ENCODE results near the gene S100P. TPM values are rescaled to one million over a fixed set of nuclear protein-coding genes. Genes with fewer than 3 reads are reported as not detected.

S100P gene
- total RNA-seq, 2 donors from 2014 or later, result 18.0 to 84.6 TPM

DNA sequence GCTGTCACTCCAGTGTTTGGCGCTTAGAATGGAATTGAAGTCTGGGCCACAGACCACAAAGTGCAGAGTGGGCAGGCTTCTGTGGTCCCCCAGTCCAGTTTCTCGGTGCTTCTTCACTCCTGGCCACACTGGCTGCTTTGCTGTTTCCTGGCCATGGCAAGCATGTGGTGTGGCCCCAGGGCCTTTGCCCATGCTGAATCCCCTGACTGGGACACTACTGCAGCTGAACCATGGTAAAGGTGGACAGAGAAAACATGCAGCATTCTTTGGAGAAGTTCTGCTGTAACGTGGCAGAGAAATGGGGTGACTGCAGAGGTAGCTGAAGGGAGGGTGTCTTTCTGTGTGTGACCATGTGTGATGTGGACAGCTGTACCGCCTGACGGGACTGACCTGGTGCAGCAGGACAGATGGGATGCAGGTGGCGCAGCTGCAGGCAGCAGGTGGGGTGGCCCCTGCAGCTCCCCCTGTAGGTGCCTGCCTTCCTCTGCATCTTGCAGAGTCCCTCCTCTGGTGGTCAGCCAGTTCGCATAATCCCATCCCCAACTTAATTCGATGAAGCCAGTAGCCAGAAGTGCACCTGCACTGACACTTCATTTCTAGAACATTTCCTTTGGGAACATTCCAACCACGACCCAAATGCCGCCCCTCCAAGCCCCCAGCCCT lies 13.2 kb upstream of the S100P start:
- ATAC-seq (replicated peaks in 1 of 2), result no peak
- peaks cover 48% of the 10 kb centered on the region for H3K4me1 Mint-ChIP-seq (ENCODE audit: low read depth)
- H3K4me3 Mint-ChIP-seq, result no peak overlapping the region
- H3K9me3 Mint-ChIP-seq, result peaks cover 0 to 3% of the 10 kb centered on the region in 2 donors
- peaks cover 9 to 27% of the 10 kb centered on the region in 2 donors for H3K36me3 Mint-ChIP-seq (ENCODE audit: insufficient read depth in 2 of 2)
- H3K27me3 Mint-ChIP-seq (ENCODE audit: low read depth), result no peaks in the 10 kb centered on the region
- peak overlapping the region; percentile 32 for H3K27ac Mint-ChIP-seq
- DNase-seq, result no peak

DNA sequence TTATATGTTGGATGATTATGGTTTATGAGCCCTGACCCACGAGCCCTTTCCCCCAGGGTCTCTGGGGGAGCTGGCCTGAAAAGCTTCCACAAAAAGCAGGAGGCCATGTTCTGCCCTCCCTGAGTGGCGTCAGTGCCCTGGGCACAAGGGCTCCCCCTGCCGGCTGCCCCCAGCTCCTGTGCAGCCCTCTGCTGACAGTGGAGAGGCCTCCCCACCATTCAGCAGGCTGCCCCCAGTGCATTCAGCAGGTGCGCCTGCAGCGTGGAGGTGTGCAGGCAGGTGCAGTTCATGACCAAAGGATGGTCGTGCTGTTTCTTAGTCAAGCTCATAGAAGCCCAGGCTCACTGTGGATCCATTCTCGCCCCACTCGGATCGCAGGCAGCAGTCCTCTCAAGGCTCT lies 12.5 kb upstream of the S100P start:
- Mint-ChIP-seq H3K4me1 (ENCODE audit: low read depth) (peaks cover 45% of the 10 kb centered on the region), H3K27me3 (ENCODE audit: low read depth) (no peaks in the 10 kb centered on the region), H3K9me3 (peaks cover 0 to 3% of the 10 kb centered on the region in 2 donors), H3K4me3 (no peak overlapping the region), H3K27ac (no peak overlapping the region), H3K36me3 (ENCODE audit: insufficient read depth in 2 of 2) (peaks cover 5 to 21% of the 10 kb centered on the region in 2 donors)
- DNase-seq (no peak), ATAC-seq (replicated peaks in 1 of 2) (no peak)

DNA sequence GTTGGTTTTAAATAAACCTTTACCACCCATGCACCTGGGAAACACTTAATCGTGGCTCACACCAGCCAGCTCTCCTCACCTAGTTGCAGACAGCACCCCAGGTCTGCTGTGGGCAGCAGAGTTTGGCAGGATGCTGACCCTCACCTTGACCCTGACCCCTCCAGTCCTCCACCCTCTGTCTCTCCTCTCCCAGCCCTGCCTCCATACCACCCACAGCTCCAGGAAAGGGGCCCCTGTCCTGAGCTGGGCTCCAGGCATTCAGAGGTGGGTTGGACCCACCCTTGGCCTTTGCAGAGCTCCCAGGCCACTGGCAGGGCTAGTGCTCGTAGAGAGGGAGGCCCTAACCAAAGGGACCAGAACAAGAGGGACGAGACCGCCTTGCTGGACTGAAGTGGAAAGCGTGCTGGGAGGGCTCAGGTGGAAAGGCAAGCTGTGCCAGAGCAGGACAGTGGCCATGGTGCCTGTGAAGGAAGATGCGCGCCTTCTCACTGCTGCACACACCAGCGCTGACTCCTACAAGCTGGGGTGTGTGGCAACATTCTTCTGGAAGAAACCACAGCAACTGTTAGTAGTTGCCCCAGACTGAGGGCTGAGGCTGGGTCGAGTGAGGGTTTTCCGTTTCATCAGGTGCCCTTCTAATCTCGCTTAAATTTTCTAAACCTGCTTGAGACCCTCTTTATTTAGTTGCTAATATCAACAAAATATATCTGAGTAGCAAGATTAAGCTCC lies 10.7 kb upstream of the S100P start:
- no peak overlapping the region for H3K27ac Mint-ChIP-seq
- H3K9me3 Mint-ChIP-seq, result peaks cover 0 to 3% of the 10 kb centered on the region in 2 donors
- DNase-seq (no peak), ATAC-seq (replicated peaks in 1 of 2) (no peak)
- H3K36me3 Mint-ChIP-seq (ENCODE audit: insufficient read depth in 2 of 2), result peaks cover 0 to 15% of the 10 kb centered on the region in 2 donors
- peaks cover 44% of the 10 kb centered on the region for H3K4me1 Mint-ChIP-seq (ENCODE audit: low read depth)
- H3K27me3 Mint-ChIP-seq (ENCODE audit: low read depth), result peaks cover 2% of the 10 kb centered on the region
- H3K4me3 Mint-ChIP-seq, result no peak overlapping the region

DNA sequence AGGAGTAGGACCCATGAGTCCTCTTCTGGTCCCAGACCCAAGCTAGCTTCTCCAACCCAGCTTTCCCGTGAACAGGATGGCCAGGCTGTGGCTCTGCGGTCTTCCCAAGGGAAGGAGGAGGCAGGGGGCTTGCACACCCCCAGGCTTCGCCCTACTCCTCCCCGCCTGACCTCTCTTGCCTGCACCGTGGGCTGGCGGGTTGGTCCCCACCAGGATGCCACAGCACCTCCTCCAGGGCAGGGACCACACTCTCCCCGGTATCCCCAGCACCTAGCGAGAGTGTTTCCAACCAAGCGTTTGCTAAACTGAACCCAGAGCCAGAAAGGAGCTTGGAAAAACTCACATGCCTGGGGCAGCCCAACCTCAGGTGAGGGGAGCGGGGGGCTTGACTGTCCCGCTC lies 9.0 kb upstream of the S100P start:
- no peak overlapping the region for H3K4me3 Mint-ChIP-seq
- no peak overlapping the region for H3K27ac Mint-ChIP-seq
- peaks cover 54% of the 10 kb centered on the region for H3K4me1 Mint-ChIP-seq (ENCODE audit: low read depth)
- ATAC-seq (replicated peaks in 1 of 2) (no peak), DNase-seq (no peak)
- H3K27me3 Mint-ChIP-seq (ENCODE audit: low read depth), result peaks cover 5% of the 10 kb centered on the region
- H3K36me3 Mint-ChIP-seq (ENCODE audit: insufficient read depth in 2 of 2), result peaks cover 0 to 8% of the 10 kb centered on the region in 2 donors
- no peaks in the 10 kb centered on the region for H3K9me3 Mint-ChIP-seq

DNA sequence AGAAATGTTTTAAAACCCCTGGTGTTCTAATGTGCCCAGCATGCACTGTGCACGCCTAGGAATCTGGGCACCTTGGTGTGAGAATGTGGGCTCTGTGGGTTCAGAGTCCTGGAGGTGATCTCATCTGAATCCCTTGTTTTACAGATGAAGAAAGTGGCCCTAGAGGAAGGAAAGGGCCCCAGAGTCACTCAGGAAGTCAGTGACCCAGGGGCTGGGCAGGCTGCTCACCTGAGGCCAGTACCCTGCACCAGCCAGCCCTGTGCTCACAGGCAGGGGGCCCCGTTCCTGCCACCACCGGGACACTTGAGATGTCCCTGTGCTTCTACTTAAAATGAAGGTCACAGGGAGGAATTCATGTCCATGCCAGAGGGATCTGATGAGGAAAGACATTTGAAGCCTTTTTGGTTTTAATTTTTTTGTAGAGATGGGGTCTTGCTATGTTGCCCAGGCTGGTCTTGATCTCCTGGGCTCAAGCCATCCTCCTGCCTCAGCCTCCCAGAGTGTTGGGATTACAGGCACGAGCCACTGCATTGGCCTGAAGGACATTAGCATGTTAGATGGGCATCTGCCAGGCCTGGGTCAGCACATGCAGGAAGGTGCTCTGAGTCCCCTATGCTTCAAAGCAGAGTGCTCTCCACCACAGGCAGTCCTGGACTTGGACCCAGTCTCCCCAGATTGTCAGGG lies 7.4 kb upstream of the S100P start:
- ATAC-seq (replicated peaks in 1 of 2) (no peak), DNase-seq (no peak)
- Mint-ChIP-seq H3K4me3 (no peak overlapping the region), H3K36me3 (ENCODE audit: insufficient read depth in 2 of 2) (no peaks in the 10 kb centered on the region), H3K4me1 (ENCODE audit: low read depth) (peaks cover 57% of the 10 kb centered on the region), H3K27me3 (ENCODE audit: low read depth) (peaks cover 5% of the 10 kb centered on the region), H3K27ac (no peak overlapping the region), H3K9me3 (no peaks in the 10 kb centered on the region)

DNA sequence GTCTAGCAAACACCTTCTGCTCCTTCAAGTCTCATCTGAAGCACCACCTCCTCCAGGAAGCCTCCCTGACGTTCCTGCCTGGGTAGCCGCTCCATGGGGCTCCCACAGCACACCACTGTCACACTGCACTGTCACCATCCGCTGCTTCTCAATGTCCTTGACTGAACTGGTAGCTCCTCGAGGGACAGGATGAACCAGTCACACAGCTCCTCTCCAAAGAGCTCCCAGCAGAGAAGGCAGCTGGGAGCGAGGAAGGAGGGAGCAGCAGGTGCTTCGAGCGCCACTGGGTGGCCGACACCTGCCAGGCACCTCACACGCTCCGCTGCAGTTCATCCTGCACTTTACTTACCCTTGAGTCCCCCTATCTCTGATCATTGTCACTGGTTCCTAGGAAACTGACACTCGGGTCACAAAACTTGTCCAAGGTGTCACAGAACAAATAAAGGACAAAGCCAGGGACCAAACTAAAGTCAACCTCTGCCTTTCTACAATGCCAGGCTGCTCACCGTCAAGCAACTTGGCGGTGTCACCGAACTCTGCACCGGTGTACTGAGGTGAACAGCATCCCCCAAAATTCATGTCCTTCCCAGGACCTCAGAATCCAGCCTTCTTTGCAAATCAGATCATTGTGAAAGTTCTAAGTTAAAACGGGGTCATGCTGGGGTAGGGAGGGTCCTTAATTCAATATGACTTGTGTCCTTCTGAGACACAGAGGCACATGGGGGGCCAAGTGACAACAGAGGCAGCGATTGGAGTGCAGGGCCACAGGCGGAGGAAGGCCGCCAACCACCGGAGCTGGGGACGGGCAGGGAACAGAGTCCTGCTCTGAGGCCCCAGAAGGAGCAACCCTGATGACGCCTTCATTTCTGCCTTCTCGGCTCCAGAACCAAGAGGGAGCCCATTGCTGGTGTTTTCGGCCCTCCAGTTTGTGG lies 5.5 kb upstream of the S100P start:
- no peak for ATAC-seq (replicated peaks in 1 of 2)
- Mint-ChIP-seq H3K4me1 (ENCODE audit: low read depth) (peaks cover 64% of the 10 kb centered on the region), H3K27me3 (ENCODE audit: low read depth) (peaks cover 5% of the 10 kb centered on the region), H3K27ac (no peak overlapping the region), H3K4me3 (peak overlapping the region; percentile 75 to 91), H3K9me3 (no peaks in the 10 kb centered on the region), H3K36me3 (ENCODE audit: insufficient read depth in 2 of 2) (no peaks in the 10 kb centered on the region)
- DNase-seq, result no peak

DNA sequence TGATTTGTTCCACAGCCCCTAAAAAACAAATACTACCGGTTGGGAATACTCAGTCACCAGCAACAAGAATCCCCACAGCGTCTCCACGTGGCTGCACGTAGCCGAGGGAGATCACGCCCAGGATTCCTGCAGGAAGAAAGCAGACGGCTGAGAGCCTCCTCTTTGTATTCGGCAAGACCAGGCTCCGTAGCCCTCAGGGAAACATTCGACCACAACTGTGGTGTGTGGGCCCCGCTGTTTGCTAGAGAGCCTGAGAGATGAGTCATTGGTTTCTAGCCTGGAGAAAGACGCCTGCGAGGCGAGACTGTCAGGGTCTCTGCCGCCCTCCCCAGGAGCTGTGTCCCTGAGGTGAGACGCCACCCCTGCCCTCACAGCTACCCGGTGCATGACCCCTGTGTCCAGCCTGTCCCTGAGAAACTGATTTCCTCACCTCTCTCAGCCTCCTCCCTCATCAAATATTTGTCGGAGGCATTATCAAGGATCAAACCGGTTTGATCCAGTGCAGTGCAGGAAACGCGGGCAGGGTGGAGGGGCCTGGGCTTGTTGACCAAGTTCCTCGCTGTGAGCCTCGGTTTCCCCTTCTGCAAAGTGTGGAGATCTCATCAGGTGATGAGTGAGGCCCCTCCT lies 4.7 kb upstream of the S100P start:
- H3K9me3 Mint-ChIP-seq, result no peaks in the 10 kb centered on the region
- no peaks in the 10 kb centered on the region for H3K36me3 Mint-ChIP-seq (ENCODE audit: insufficient read depth in 2 of 2)
- H3K4me3 Mint-ChIP-seq, result peak overlapping the region; percentile 75 to 91
- DNase-seq (peak; percentile 83 to 87), ATAC-seq (replicated peaks in 1 of 2) (peak; percentile 89 to 95)
- peaks cover 5% of the 10 kb centered on the region for H3K27me3 Mint-ChIP-seq (ENCODE audit: low read depth)
- peaks cover 72% of the 10 kb centered on the region for H3K4me1 Mint-ChIP-seq (ENCODE audit: low read depth)
- H3K27ac Mint-ChIP-seq, result peak overlapping the region; percentile 72

DNA sequence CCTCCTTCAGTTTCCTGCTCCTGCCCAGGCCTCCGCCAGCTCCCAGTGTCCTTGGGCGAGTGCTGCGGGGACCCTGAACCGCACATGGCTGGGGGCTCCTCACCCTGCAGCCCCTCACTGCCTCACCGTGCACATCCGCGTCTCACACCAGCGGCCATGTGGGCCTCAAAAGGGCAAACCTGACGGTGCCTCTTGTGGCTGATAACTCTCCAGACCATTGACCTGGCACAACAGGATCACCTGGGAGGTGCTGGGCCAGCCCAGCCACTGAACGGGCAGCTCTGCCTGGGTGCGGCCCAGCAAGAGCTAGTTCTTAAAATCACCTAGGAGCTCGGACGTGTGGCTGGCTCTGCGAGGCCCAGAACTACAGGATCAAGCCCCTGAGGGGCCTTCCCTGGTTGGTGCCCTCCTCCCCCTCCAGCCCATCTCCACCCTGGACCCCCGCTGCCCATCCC lies 4.1 kb upstream of the S100P start:
- H3K4me1 Mint-ChIP-seq (ENCODE audit: low read depth), result peaks cover 77% of the 10 kb centered on the region
- ATAC-seq (replicated peaks in 1 of 2), result peak in 1 of 2 donors; percentile 6

DNA sequence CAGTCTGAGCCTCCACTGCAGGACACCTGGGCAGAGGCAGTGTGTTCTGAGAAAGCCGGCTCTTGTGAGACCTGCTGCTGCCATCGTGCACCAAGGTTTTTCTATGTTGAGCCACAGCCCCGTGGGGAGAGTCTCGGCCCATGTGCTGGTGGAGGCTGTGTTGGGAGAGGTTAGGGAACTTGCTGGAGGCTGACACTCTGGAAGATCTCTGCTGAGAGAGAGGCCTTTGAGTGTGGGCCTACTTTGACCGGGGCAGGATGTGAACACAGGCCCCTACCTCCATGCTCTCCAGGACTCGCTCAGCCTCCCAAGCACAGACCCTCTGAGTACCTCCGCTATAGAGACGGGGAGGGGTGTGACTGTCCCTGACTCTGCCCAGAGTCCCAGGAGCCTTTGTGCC lies 1.3 kb upstream of the S100P start:
- no peak for ATAC-seq (replicated peaks in 1 of 2)
- H3K9me3 Mint-ChIP-seq, result no peaks in the 10 kb centered on the region
- H3K27me3 Mint-ChIP-seq (ENCODE audit: low read depth), result peaks cover 5% of the 10 kb centered on the region
- H3K27ac Mint-ChIP-seq, result peak overlapping the region; percentile 70
- no peak for DNase-seq
- peaks cover 91% of the 10 kb centered on the region for H3K4me1 Mint-ChIP-seq (ENCODE audit: low read depth)
- no peaks in the 10 kb centered on the region for H3K36me3 Mint-ChIP-seq (ENCODE audit: insufficient read depth in 2 of 2)
- no peak overlapping the region for H3K4me3 Mint-ChIP-seq

More for the DNA sequence above, 4.1 kb upstream of the S100P start:
- H3K27ac Mint-ChIP-seq, result peak overlapping the region; percentile 75
- no peak for DNase-seq
- peaks cover 5% of the 10 kb centered on the region for H3K27me3 Mint-ChIP-seq (ENCODE audit: low read depth)
- peak overlapping the region; percentile 75 to 91 for H3K4me3 Mint-ChIP-seq
- no peaks in the 10 kb centered on the region for H3K9me3 Mint-ChIP-seq
- H3K36me3 Mint-ChIP-seq (ENCODE audit: insufficient read depth in 2 of 2), result no peaks in the 10 kb centered on the region

DNA sequence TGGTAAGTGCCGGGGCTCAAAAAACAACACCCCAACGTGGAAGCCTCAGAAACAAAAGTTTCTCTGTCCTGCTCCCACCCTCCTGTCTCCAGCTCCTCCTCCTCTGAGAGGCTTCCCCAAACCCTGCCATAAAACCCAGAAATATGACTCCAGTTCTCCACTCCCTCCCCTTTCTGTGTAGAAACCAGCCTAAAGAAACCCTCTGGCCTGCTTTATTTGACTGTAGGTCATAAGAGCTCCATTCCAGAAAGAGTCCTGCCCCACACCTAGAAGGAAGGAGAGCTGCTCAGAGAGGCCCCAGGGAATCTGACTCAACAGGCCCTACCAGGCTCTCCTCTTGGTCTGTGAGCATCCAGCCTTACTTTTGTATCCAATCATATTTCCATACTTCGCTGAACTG lies 872 bp upstream of the S100P start:
- Mint-ChIP-seq H3K27ac (peak overlapping the region; percentile 70), H3K4me1 (ENCODE audit: low read depth) (peaks cover 93% of the 10 kb centered on the region), H3K9me3 (no peaks in the 10 kb centered on the region), H3K36me3 (ENCODE audit: insufficient read depth in 2 of 2) (no peaks in the 10 kb centered on the region), H3K27me3 (ENCODE audit: low read depth) (peaks cover 5% of the 10 kb centered on the region), H3K4me3 (peak overlapping the region; percentile 7 to 80)
- DNase-seq (no peak), ATAC-seq (replicated peaks in 1 of 2) (no peak)

DNA sequence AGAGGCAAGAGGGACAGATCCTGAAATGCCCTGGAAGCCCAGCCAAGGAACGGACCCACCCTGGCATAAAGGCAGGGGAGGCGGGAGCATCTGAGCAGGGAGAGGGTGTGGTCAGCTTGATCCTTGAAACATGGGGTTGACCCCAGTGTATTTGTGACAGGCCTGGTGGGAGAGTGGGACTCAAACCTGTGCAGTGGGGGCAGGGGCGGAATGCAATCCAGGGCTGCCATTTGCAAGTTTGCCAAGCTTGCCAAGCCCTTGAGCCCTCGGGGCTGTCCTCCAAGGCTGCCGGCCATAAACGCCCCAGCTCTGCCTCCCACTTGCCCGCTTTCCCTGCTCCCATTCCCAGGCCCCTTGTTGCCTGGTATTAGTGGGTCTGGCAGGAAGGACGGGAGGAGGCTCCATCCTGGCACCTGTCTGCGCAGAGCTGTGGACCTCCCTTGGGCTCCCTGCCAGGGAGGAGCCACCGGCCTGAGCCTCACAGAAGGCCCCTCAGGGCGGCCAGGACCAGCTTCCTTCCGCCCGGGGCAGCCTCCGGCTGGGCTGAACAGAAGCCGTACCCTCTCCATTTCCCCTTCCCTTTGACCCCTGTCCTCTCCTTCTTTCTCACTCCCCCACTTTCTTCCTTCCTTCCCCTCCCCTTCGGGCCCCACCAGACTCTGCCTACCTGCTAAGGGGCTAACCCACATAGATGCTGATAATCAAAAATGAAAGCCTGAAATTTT lies 661 bp downstream of the S100P start:
- H3K36me3 Mint-ChIP-seq (ENCODE audit: insufficient read depth in 2 of 2), result no peaks in the 10 kb centered on the region
- H3K27ac Mint-ChIP-seq, result peak overlapping the region; percentile 94
- no peaks in the 10 kb centered on the region for H3K9me3 Mint-ChIP-seq
- no peak for ATAC-seq (replicated peaks in 1 of 2)
- H3K27me3 Mint-ChIP-seq (ENCODE audit: low read depth), result no peaks in the 10 kb centered on the region
- peak overlapping the region; percentile 80 to 81 for H3K4me3 Mint-ChIP-seq
- peak in 1 of 2 donors; percentile 27 for DNase-seq
- peaks cover 89% of the 10 kb centered on the region for H3K4me1 Mint-ChIP-seq (ENCODE audit: low read depth)
